Measurements from ENCODE around the gene PTPN13.
A peak's percentile ranks its signal among the peaks of the same experiment; 100 is the strongest.

PTPN13 gene

GRCh38 chr4:86592553-86593249 is 1.4 kb upstream of the PTPN13 start:
- DNase-seq (ENCODE audit: low read depth in 2 of 2) = no peak

GRCh38 chr4:86594559-86595425 is 677 bp downstream of the PTPN13 start:
- peak; percentile 99 for DNase-seq (ENCODE audit: low read depth in 2 of 2)

- DNase-seq (ENCODE audit: low read depth in 2 of 2) = no peak
Observed at GRCh38 chr4:86595426-86595805, 1.3 kb downstream of the PTPN13 start.

GRCh38 chr4:86596807-86597206 is 2.7 kb downstream of the PTPN13 start:
- no peak for DNase-seq (ENCODE audit: low read depth in 2 of 2)

GRCh38 chr4:86600007-86600653 is 6.0 kb downstream of the PTPN13 start:
- no peak for DNase-seq (ENCODE audit: low read depth in 2 of 2)

GRCh38 chr4:86603311-86603885 is 9.3 kb downstream of the PTPN13 start:
- DNase-seq (ENCODE audit: low read depth in 2 of 2) = no peak

GRCh38 chr4:86606809-86607208 is 12.7 kb downstream of the PTPN13 start:
- DNase-seq (ENCODE audit: low read depth in 2 of 2) = no peak

GRCh38 chr4:86608757-86609375 is 14.8 kb downstream of the PTPN13 start:
- no peak for DNase-seq (ENCODE audit: low read depth in 2 of 2)

- DNase-seq (ENCODE audit: low read depth in 2 of 2) = no peak
Observed at GRCh38 chr4:86611757-86612156, 17.6 kb downstream of the PTPN13 start.

- no peak for DNase-seq (ENCODE audit: low read depth in 2 of 2)
Observed at GRCh38 chr4:86613734-86614133, 19.6 kb downstream of the PTPN13 start.

GRCh38 chr4:86614865-86615264 is 20.8 kb downstream of the PTPN13 start:
- DNase-seq (ENCODE audit: low read depth in 2 of 2) = no peak

- DNase-seq (ENCODE audit: low read depth in 2 of 2) = no peak
Observed at GRCh38 chr4:86615501-86615900, 21.4 kb downstream of the PTPN13 start.

- DNase-seq (ENCODE audit: low read depth in 2 of 2) = no peak
Observed at GRCh38 chr4:86619656-86620055, 25.5 kb downstream of the PTPN13 start.

GRCh38 chr4:86621435-86621834 is 27.3 kb downstream of the PTPN13 start:
- DNase-seq (ENCODE audit: low read depth in 2 of 2) = no peak

- DNase-seq (ENCODE audit: low read depth in 2 of 2) = no peak
Observed at GRCh38 chr4:86626066-86626465, 32.0 kb downstream of the PTPN13 start.

GRCh38 chr4:86627462-86628135 is 33.5 kb downstream of the PTPN13 start:
- no peak for DNase-seq (ENCODE audit: low read depth in 2 of 2)

GRCh38 chr4:86630629-86631028 is 36.5 kb downstream of the PTPN13 start:
- no peak for DNase-seq (ENCODE audit: low read depth in 2 of 2)

GRCh38 chr4:86631166-86631565 is 37.1 kb downstream of the PTPN13 start:
- DNase-seq (ENCODE audit: low read depth in 2 of 2) = no peak

- no peak for DNase-seq (ENCODE audit: low read depth in 2 of 2)
Observed at GRCh38 chr4:86633854-86634253, 39.7 kb downstream of the PTPN13 start.

- peak; percentile 4 to 10 for DNase-seq (ENCODE audit: low read depth in 2 of 2)
Observed at GRCh38 chr4:86640469-86640868, 46.4 kb downstream of the PTPN13 start.

- no peak for DNase-seq (ENCODE audit: low read depth in 2 of 2)
Observed at GRCh38 chr4:86641516-86642090, 47.5 kb downstream of the PTPN13 start.
